CD4-positive, alpha-beta memory T cell (primary cell): ENCODE data around the gene TBXAS1. TPM values are rescaled to one million over a fixed set of nuclear protein-coding genes. Genes with fewer than 3 reads are reported as not detected.
A peak's percentile ranks its signal among the peaks of the same experiment; 100 is the strongest.

ENCODE experiments used
- CTCF ChIA-PET: fragments of 350-600 bp; sonication (Branson Sonifier 250); formaldehyde crosslinking; loops from one replicate; lab custom pipeline; 2021; ENCODE audit warnings: inconsistent platforms; ENCODE audit not compliant: partially characterized antibody; lab: Charles Lee
- POLR2A ChIA-PET: fragments of 350-600 bp; sonication (Branson Sonifier 250); formaldehyde crosslinking; loops from one replicate; lab custom pipeline; 2021; ENCODE audit not compliant: partially characterized antibody; lab: Charles Lee
- DNase-seq, 5 donors: peaks; one replicate each; pipeline versions ENCODE4 v3.0.0 to v3.0.0-alpha.2; 2020 to 2022; ENCODE audit warnings: mixed read lengths in 1 of 5
- H3K27ac ChIP-seq: one replicate; pipeline ENCODE4 v1.7.0; 2013; ENCODE audit warnings: low read depth, low read length
- H3K27me3 ChIP-seq: 2 replicates; pipeline ENCODE4 v1.7.0; 2013; ENCODE audit warnings: mild to moderate bottlenecking, low read length, moderate library complexity; ENCODE audit not compliant: insufficient read depth
- H3K36me3 ChIP-seq: 2 replicates; pipeline ENCODE4 v1.7.0; 2013; ENCODE audit warnings: mild to moderate bottlenecking, low read length, moderate library complexity; ENCODE audit not compliant: insufficient read depth
- H3K4me1 ChIP-seq: 2 replicates; pipeline ENCODE4 v1.7.0; 2013; ENCODE audit warnings: mild to moderate bottlenecking, low read length, moderate library complexity; ENCODE audit not compliant: insufficient read depth
- H3K4me3 ChIP-seq, 2 donors: one replicate each; pipeline ENCODE4 v1.7.0; 2013; ENCODE audit warnings: low read length in 2 of 2, mild to moderate bottlenecking in 1 of 2
- H3K9me3 ChIP-seq, 2 donors: one replicate each; pipeline ENCODE4 v1.7.0; 2013; ENCODE audit warnings: low read length in 2 of 2, control low read depth in 1 of 2; ENCODE audit not compliant: control insufficient read depth in 1 of 2
- H3K27ac Mint-ChIP-seq, 7 donors: one replicate each; pipeline ENCODE4 v1.8.0; 2020 to 2021; ENCODE audit warnings: mixed read lengths in 7 of 7, mild to moderate bottlenecking in 6 of 7, inconsistent platforms in 3 of 7, moderate library complexity in 3 of 7
- H3K27me3 Mint-ChIP-seq, 2 donors: one replicate each; pipeline ENCODE4 v1.8.0; 2020 to 2021; ENCODE audit warnings: mixed read lengths in 2 of 2
- H3K36me3 Mint-ChIP-seq, 2 donors: one replicate each; pipeline ENCODE4 v1.8.0; 2020 to 2021; ENCODE audit warnings: mixed read lengths in 2 of 2, inconsistent platforms in 1 of 2, mild to moderate bottlenecking in 1 of 2
- H3K4me1 Mint-ChIP-seq, 4 donors: one replicate each; pipeline ENCODE4 v1.8.0; 2020 to 2021; ENCODE audit warnings: mixed read lengths in 4 of 4, mild to moderate bottlenecking in 1 of 4
- H3K4me3 Mint-ChIP-seq, 8 donors: one replicate each; pipeline ENCODE4 v1.8.0; 2020 to 2021; ENCODE audit warnings: mixed read lengths in 8 of 8, mild to moderate bottlenecking in 7 of 8, moderate library complexity in 6 of 8, inconsistent platforms in 3 of 8
- H3K9me3 Mint-ChIP-seq, 8 donors: one replicate each; pipeline ENCODE4 v1.8.0; 2020 to 2021; ENCODE audit warnings: mixed read lengths in 8 of 8, mild to moderate bottlenecking in 5 of 8, inconsistent platforms in 3 of 8, moderate library complexity in 1 of 8
- intact Hi-C: fragments of 100-400 bp; cut with micrococcal nuclease; formaldehyde crosslinking; loops from one replicate; pipeline ENCODE4 v1.15.1; 2023
- polyA plus RNA-seq, 2 donors: library from polyadenylated mRNA; unstranded; fragments of 300-500 nt; fragmentation: Illumina TruSeq; gene quantifications; one replicate each; pipeline ENCODE4 v1.2.3, GENCODE V29; 2021
- total RNA-seq, 2 experiments: library from RNA; stranded (reverse); gene quantifications; one replicate each; pipeline ENCODE4 v1.2.3, GENCODE V29; 2021

TBXAS1 gene
- total and polyA plus RNA-seq, 4 experiments from 2014 or later, result 16.6 to 20.1 (median 18.9) TPM

DNA sequence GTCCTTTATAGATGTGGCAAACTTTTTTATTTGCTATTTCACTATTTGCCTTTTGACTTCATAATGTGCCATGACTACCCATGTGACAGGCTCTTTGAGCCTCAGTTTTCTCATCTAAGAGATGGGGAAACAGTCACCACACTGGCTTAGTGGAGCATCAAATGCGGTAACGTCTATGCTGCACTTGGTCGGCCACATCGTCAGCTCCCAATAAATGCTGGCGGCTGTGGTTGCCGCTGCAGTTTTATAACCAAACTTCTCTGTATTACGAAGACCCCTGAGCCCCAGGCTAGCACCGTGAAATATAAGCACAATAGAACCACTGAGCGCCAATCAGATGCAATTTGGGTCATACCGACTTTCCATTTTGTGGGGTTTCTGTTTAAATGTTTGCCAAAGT, 177.5 kb downstream of the TBXAS1 start:
- H3K4me1 Mint-ChIP-seq, result peaks cover 0 to 5% (median 3%) of the 10 kb centered on the region in 4 donors
- intact Hi-C loops, result no loop called here
- peaks cover 1 to 7% of the 10 kb centered on the region in 2 donors for H3K36me3 Mint-ChIP-seq
- no peaks in the 10 kb centered on the region for H3K36me3 ChIP-seq
- H3K4me3 Mint-ChIP-seq, result no peak overlapping the region
- DNase-seq, result no peak
- no peak overlapping the region for H3K27ac ChIP-seq
- no peaks in the 10 kb centered on the region for H3K27me3 ChIP-seq
- no peaks in the 10 kb centered on the region for H3K4me1 ChIP-seq
- H3K9me3 ChIP-seq, result no peaks in the 10 kb centered on the region
- H3K27ac Mint-ChIP-seq, result peak overlapping the region in 1 of 7 donors; percentile 12
- CTCF ChIA-PET, result interaction anchor here (0.8 to 11.4 kb wide), 7 partner anchors 9 to 507 kb away, joined by 3 to 203 read pairs (median 6); no protein-coding TSS in a partner anchor
- no peak overlapping the region for H3K4me3 ChIP-seq
- POLR2A ChIA-PET, result no interaction called here
- H3K27me3 Mint-ChIP-seq, result no peaks in the 10 kb centered on the region
- H3K9me3 Mint-ChIP-seq, result no peaks in the 10 kb centered on the region

GRCh38 chr7:140007051-140007690, 178.1 kb downstream of the TBXAS1 start:
- Histone ChIP-seq H3K4me1 (no peaks in the 10 kb centered on the region), H3K9me3 (no peaks in the 10 kb centered on the region), H3K27ac (no peak overlapping the region), H3K4me3 (no peak overlapping the region), H3K27me3 (no peaks in the 10 kb centered on the region), H3K36me3 (no peaks in the 10 kb centered on the region)
- POLR2A ChIA-PET, result no interaction called here
- Mint-ChIP-seq H3K4me3 (no peak overlapping the region), H3K4me1 (peaks cover 0 to 5% (median 3%) of the 10 kb centered on the region in 4 donors), H3K9me3 (peaks cover 0 to 3% (median 0%) of the 10 kb centered on the region in 8 donors), H3K27me3 (no peaks in the 10 kb centered on the region), H3K36me3 (peaks cover 1 to 7% of the 10 kb centered on the region in 2 donors), H3K27ac (peak overlapping the region in 2 of 7 donors; percentile 14 to 45)
- intact Hi-C loops, result no loop called here
- CTCF ChIA-PET, result interaction anchor here (0.9 to 3.0 kb wide), 5 partner anchors 12 to 405 kb away, joined by 3 to 17 read pairs (median 5); no protein-coding TSS in a partner anchor
- no peak for DNase-seq

GRCh38 chr7:140008755-140009610, 179.9 kb downstream of the TBXAS1 start:
- H3K4me3 Mint-ChIP-seq, result no peak overlapping the region
- peak overlapping the region in 1 of 7 donors; percentile 37 for H3K27ac Mint-ChIP-seq
- Histone ChIP-seq H3K4me3 (no peak overlapping the region), H3K4me1 (no peaks in the 10 kb centered on the region), H3K27me3 (no peaks in the 10 kb centered on the region), H3K9me3 (no peaks in the 10 kb centered on the region), H3K27ac (no peak overlapping the region), H3K36me3 (no peaks in the 10 kb centered on the region)
- DNase-seq, result no peak
- H3K9me3 Mint-ChIP-seq, result peaks cover 0 to 3% (median 0%) of the 10 kb centered on the region in 8 donors
- no peaks in the 10 kb centered on the region for H3K27me3 Mint-ChIP-seq
- H3K4me1 Mint-ChIP-seq, result peaks cover 0 to 2% (median 0%) of the 10 kb centered on the region in 4 donors
- POLR2A ChIA-PET, result no interaction called here
- peaks cover 1 to 12% of the 10 kb centered on the region in 2 donors for H3K36me3 Mint-ChIP-seq
- intact Hi-C loops, result no loop called here
- CTCF ChIA-PET, result interaction anchor here (1.3 kb wide), 1 partner anchor 377 kb away, joined by 3 read pairs; no protein-coding TSS in a partner anchor

DNA sequence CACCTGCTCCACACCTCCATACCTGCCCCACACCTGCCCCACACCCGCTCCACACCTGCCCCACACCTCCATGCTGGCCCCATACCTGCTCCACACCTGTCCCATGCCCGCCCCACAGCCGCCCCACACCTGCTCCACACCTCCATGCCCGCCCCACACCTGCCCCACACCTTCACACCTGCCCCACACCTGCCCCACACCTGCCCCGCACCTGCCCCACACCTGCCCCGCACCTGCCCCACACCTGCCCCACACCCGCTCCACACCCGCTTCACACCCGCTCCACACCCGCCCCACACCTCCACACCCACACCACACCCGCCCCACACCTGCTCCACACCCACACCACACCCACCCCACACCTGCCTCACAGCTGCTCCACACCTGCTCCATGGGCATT, 180.7 kb downstream of the TBXAS1 start:
- Histone ChIP-seq H3K36me3 (no peaks in the 10 kb centered on the region), H3K27me3 (no peaks in the 10 kb centered on the region), H3K9me3 (no peaks in the 10 kb centered on the region), H3K27ac (no peak overlapping the region), H3K4me3 (no peak overlapping the region), H3K4me1 (no peaks in the 10 kb centered on the region)
- peaks cover 0 to 4% (median 0%) of the 10 kb centered on the region in 8 donors for H3K9me3 Mint-ChIP-seq
- H3K36me3 Mint-ChIP-seq, result peaks cover 1 to 12% of the 10 kb centered on the region in 2 donors
- H3K27me3 Mint-ChIP-seq, result no peaks in the 10 kb centered on the region
- no peak overlapping the region for H3K27ac Mint-ChIP-seq
- intact Hi-C loops, result no loop called here
- H3K4me3 Mint-ChIP-seq, result no peak overlapping the region
- no peak for DNase-seq
- CTCF ChIA-PET, result interaction anchor here (1.1 to 1.3 kb wide), 2 partner anchors 7 to 378 kb away, joined by 3 to 4 read pairs; no protein-coding TSS in a partner anchor
- H3K4me1 Mint-ChIP-seq, result peaks cover 0 to 2% (median 0%) of the 10 kb centered on the region in 4 donors
- POLR2A ChIA-PET, result no interaction called here

- Mint-ChIP-seq H3K27me3 (no peaks in the 10 kb centered on the region), H3K4me3 (no peak overlapping the region), H3K4me1 (peaks cover 0 to 2% (median 0%) of the 10 kb centered on the region in 4 donors), H3K27ac (no peak overlapping the region), H3K9me3 (peaks cover 0 to 4% (median 0%) of the 10 kb centered on the region in 8 donors), H3K36me3 (peaks cover 1 to 12% of the 10 kb centered on the region in 2 donors)
- intact Hi-C loops, result no loop called here
- POLR2A ChIA-PET, result no interaction called here
- CTCF ChIA-PET, result interaction anchor here (1.1 kb wide), 1 partner anchor 8 kb away, joined by 4 read pairs; no protein-coding TSS in a partner anchor
- H3K27ac ChIP-seq, result no peak overlapping the region
- H3K9me3 ChIP-seq, result no peaks in the 10 kb centered on the region
- no peaks in the 10 kb centered on the region for H3K27me3 ChIP-seq
- H3K4me1 ChIP-seq, result no peaks in the 10 kb centered on the region
- no peak overlapping the region for H3K4me3 ChIP-seq
- DNase-seq, result no peak
- H3K36me3 ChIP-seq, result no peaks in the 10 kb centered on the region
These were observed 181.3 kb downstream of the TBXAS1 start for GRCh38 chr7:140010194-140010895.

DNA sequence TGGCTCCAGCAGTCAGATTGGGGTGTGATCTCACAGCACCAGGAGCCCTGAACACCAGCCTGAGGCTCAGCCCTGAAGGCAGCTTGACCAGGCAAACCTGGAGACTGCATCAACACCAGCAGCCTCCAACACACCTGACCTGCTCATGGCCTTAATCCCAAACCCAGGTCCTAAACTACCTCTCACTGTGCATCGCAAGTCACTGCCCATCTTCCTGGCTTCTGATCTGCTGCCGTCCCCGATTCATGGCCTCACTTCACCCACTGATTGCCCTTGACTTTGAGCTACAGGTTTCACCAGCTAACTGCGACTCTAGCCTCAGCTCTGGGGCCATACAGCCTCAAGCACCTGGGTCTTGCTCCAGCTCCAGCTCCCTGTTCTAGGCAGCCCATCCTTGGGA, 184.6 kb downstream of the TBXAS1 start:
- no peak overlapping the region for H3K4me3 ChIP-seq
- H3K27ac ChIP-seq, result no peak overlapping the region
- CTCF ChIA-PET, result interaction anchor here (0.7 kb wide), 1 partner anchor 230 kb away, joined by 3 read pairs; no protein-coding TSS in a partner anchor
- no peak for DNase-seq
- no peaks in the 10 kb centered on the region for H3K27me3 ChIP-seq
- Mint-ChIP-seq H3K27ac (peak overlapping the region in 2 of 7 donors; percentile 31 to 63), H3K36me3 (peaks cover 0 to 8% of the 10 kb centered on the region in 2 donors), H3K4me3 (no peak overlapping the region), H3K4me1 (no peaks in the 10 kb centered on the region), H3K9me3 (peaks cover 0 to 4% (median 0%) of the 10 kb centered on the region in 8 donors), H3K27me3 (no peaks in the 10 kb centered on the region)
- H3K36me3 ChIP-seq, result no peaks in the 10 kb centered on the region
- no peaks in the 10 kb centered on the region for H3K4me1 ChIP-seq
- intact Hi-C loops, result no loop called here
- POLR2A ChIA-PET, result no interaction called here
- no peaks in the 10 kb centered on the region for H3K9me3 ChIP-seq
